NCI-H2081 (cell line): ENCODE data around the gene CTNNB1.
"Not testable (repeated sequence)": the region's sequence is repeated elsewhere in the genome, so short reads cannot be mapped to it uniquely, and the experiment has no call there.

ENCODE experiments used
- DNase-seq, 2 experiments: peaks; one replicate each; lab custom pipeline; 2025; lab: John Stamatoyannopoulos, UW

Gene CTNNB1

DNA sequence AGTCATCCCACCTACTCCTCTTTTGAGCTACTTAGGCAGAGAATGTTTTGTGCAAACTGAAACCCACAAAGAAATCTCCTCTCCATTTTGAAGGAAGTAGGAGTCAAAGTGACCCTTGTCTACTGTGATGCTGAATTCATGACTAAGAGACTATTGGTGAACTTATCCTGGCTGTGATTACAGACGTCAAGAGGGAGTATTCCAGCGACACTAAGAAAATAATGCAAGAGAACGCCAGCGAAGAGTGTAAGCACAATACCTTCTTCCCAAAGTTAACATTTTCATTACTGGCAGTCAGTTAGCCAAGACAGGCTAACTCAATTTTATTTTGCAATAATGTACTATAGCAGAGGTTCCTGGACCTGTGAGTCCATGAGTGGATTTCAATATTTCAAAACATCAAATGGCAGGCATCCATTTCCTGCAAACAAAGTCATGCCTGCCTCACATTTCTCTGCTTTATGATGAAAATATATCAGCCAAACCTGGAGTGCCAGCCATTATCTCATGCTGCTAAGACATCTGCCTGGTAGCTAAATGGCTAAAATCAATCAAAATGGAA lies 59.0 kb downstream of the CTNNB1 start:
- DNase-seq, result no peak

DNA sequence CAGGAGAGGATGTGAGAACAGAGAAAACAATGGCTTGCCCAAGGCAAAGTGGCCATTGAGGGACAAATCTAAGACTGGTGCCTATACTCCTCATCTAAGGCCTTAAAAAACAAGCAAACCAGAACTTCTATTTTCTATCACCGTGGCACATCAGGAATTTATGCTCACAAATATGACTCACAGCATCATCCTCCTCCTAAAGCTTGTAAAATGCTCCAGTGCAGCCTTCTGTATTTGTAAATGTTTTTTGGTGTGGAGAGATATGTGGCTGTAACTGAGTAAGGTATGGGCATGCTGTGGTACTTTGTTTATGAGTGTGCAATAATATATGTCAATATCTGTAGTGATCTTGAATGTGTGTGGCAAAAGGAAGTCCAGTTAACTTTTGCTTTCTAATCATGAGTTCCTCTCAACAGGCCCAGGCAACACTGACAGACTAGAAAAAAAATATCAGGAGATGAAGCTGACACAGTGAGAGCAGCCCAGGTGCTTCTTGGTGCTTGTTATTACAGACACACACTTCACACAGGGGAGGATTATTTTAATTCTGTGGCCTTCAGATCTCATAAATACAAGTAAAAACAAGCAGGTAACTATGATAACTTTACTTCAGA lies 60.3 kb downstream of the CTNNB1 start:
- no peak for DNase-seq

DNA sequence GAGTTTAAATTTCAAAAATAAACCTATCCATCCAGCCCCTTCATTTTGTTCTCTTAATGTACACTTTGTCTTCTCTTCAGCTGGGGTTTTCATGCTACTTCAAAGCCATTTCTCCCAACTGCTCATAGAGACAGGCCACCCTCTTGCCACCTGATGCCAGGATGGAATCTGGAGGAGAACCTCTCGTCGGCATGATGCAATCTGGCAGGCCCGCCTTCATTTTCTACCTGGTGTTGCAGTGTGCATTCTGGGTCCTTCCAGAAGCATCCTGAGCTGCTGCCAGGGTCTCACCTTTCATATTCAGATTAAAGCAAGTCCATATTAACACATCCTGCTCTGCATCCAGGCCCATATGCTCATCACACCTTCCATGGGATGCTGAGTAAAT lies 60.8 kb downstream of the CTNNB1 start:
- DNase-seq, result no peak

DNA sequence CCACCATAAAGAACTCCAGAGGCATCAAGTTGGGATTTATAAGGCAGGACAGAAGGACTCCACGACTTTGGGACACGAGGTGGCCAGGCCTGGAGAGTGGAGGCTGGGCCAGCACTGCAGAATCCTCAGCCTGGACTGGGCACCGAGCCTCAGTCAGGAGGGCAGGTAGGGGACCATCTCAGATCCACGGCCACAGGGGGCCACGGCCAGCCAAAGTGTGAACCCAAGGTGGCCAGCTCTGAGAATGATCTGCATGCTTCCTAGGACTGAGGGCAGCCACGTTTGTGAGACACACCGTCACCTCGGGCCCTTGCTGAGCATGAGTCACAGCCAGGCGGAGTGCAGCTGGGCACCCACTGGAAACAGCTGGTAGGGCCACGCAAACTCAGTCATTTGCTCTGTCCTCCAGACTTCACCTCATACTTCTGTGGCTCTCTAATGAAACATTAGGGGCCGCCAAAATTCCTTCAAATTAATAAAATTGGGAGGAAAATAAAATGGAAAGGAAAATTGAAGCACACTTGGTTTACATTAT lies 65.8 kb downstream of the CTNNB1 start:
- no peak for DNase-seq

DNA sequence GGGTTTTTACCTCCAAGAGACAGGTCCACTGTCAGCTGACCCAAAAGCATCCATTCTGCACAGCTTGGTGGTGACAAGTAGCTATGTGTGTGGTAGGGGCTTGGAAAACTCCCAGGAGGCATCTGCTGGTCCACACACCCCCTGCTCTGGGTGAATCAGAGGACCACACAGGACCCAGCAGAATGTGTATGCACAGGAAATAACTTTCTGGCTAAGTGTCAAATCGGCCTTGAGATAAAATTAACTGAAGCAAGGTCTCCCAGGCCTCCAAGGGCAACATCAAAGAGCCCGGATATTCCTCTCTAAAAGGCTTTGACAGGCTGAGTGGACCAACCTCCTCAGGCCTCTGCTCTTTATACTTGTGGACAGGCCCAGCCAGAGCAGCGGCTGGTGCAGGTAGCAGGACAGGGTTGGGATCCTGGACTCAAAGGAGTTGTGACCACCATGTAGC lies 66.5 kb downstream of the CTNNB1 start:
- no peak for DNase-seq

DNA sequence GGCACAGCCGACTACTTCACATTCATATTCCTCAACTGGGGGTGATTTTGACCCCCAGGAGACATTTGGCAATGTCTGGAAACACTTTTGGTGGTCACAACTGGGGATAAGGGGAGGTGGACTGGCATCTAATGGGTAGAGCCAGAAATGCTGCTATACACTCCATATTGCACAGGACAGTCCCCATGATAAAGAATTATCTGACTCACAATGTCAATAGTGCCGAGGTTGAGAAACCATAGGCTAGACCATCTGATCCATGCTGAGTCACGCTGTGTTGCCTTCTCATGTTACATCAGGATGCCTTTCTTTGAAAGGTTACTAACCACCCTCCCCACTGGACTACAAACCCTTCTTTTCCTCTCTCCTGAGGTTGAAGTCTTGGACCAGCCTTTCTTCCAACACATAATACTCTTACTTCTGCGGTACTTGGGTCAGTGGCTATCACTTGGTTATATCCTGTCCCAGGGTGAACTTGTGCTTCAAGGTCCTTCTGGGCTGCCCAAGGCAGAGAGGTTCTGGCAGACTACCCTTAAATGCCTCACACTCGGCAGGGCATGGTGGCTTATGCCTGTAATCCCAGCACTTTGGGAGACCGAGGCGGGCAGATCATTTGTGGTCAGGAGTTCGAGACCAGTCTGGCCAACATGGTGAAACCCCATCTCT lies 68.8 kb downstream of the CTNNB1 start:
- no peak for DNase-seq

DNA sequence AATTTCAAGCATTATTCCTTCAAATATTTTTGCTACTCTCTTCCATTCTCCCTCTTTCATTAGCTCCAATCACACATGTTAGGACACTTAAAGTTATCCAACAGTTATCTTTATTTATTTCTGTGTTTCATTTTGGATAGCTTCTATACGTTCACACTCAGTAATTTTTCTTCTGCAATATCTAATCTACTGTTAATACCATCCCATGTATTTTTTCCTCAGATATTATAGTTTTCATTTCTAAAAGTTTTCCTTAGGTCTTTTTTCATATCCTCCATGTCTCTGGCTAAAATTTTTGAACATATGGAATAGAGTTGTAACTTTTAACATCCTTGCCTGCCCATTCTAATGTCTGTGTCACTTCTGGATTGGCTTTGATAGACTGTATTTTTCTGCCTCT lies 73.4 kb downstream of the CTNNB1 start:
- DNase-seq, result no peak

DNA sequence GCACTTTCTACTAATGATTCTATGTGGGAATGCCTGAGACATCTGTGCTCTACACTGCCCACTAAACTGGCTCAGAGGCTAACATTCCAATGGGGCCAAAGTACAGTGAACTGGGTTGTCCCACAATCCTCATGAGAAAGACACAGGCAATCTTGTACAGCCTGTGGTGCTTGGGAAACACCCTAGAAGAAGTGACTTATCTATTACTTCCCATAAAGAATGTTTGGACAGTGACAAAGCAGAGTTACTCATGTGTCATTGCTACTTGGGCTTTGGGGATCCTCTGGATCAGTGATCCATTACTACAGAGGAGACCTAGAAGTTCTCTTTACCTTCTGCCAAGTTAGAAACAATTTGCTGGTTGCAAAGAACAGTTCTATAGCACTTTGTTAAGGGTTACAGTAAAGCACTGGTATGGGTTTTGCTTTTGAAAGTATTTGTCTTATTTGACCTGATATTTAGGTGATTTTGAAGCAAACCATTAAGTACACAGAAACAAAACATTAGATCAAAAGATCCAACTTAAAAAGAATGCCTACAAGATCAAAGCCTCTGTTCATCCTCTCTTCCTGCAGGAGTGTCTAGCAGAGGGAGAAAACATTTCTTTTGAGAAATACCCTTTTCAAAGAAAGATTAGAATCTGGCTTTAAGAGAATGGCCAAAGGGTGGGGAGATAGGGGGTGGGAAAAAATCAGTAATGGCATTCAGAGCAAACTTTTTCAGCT lies 75.8 kb downstream of the CTNNB1 start:
- DNase-seq, result no peak

DNA sequence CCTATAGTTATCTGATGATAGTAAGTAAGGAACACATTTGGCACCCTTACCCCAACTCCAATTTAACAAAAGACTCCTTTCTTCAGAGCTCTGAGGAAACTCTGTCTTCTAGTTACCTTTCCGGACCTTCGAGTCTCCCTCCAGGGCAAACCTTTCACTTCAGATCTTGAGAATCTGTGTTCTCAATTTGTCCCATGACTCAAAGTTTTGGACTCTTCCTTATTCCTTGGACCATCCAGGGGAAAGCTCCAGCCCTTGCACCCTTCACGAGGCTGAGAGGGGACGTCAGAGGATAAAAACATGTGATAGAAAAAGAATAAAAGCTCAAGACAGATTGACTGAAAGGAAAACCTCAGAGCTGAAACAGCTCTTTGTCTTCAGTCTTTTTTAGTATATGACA lies 76.9 kb downstream of the CTNNB1 start:
- DNase-seq, result no peak

DNA sequence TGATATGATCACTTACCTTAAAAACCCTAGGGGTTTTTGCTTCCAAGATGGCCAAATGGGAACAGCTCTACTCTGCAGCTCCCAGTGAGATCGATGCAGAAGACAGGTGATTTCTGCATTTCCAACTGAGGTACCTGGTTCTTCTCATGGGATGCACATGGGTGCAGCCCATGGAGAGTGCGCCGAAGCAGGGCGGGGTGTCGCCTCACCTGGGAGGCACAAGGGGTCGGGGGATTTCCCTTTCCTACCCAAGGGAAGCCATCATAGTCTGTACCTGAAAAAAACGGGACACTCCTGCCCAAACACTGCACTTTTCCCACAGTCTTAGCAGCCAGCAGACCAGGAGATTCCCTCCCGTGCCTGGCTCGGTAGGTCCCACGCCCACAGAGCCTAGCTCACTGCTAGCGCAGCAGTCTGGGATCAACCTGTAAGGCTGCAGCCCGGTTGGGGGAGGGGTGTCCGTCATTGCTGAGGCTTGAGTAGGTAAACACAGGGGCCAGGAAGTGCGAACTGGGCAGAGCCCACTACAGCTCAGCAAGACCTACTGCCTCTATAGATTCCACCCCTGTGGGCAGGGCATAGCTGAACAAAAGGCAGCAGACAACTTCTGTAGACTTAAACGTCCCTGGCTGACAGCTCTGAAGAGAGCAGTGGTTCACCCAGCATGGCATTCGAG lies 78.6 kb downstream of the CTNNB1 start:
- no peak for DNase-seq

DNA sequence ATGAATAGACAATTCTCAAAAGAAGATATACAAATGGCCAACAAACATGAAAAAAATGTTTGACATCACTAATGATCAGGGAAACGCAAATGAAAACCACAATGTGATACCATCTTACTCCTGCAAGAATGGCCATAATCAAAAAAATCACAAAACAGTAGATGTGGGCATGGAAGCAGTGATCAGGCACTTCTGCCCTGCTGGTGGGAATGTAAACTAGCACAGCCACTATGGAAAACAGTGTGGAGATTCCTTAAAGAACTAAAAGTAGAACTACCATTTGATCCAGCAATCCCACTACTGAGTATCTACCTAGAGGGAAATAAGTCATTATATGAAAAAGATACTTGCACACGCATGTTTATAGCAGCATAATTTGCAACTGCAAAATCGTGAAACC lies 85.6 kb downstream of the CTNNB1 start:
- DNase-seq, result not testable (repeated sequence)

DNA sequence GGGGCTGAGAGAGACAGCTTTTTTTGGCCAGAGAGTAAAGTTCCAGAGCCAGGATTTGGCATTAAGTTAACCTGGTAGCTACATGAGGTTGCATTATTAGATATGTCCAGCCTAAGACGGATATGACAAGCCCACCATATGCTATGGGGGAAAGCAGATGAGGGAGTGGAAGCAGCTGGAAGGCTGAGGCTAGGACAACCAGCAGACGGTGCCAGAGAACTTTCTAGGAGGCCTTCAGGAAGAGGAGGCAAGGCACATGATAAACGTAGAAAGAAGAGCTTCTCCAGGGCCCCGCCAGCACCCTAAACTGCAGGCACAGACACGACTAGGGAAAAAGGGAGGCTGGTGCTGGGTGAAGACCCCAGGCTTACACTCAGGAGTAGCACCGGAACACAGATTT lies 87.0 kb downstream of the CTNNB1 start:
- DNase-seq, result no peak

DNA sequence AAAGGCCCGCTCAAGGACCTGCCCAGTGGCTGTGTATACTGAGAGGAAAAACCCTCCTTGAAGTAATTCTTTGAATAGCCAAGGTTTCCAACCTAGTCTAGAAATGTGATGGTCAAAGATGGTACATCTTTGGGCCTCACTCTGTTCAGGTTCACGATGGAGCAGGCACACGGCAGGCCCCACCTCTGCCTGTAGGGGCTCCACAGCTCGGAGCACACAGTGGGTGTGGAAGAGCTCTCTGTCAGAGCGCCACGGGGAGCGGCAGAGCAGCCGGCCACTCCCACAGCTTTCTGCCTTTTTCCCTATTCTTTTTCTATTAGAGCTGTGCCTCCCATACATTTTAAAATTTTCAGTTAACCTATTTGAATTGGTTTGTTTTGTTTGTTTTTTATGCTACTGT lies 89.5 kb downstream of the CTNNB1 start:
- no peak for DNase-seq
